Measurements from ENCODE around the gene GRM7.

The GRM7 gene

GRCh38 chr3:7396534-7396933 is 535.6 kb downstream of the GRM7 start:
- no peak for DNase-seq

- no peak for DNase-seq
Measured at GRCh38 chr3:7397097-7397496, 536.2 kb downstream of the GRM7 start.

GRCh38 chr3:7400360-7400759 is 539.4 kb downstream of the GRM7 start:
- DNase-seq = no peak

DNA sequence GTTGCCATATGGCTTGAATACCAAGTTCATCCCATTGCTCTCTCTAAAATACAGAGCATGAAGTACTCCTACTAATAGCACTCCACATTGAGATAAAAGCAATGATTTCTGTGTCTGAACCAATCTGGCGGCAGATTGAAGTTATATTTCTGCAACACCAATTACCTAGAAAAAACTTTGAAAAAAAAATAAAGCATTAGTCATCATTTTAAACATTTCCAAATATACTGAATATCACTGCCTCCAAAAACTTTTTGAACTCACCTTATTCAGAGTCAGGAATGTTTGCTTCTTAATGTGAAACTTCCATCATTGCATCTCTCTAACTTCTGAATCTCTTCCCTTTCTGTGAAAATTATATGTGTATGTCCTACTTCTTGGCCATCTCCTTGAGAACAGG is 540.5 kb downstream of the GRM7 start:
- DNase-seq = no peak

- DNase-seq = no peak
Measured at GRCh38 chr3:7407107-7407506, 546.2 kb downstream of the GRM7 start.

- DNase-seq = no peak
Measured at GRCh38 chr3:7410782-7411181, 549.9 kb downstream of the GRM7 start.

GRCh38 chr3:7421065-7421464 is 560.1 kb downstream of the GRM7 start:
- DNase-seq = no peak

DNA sequence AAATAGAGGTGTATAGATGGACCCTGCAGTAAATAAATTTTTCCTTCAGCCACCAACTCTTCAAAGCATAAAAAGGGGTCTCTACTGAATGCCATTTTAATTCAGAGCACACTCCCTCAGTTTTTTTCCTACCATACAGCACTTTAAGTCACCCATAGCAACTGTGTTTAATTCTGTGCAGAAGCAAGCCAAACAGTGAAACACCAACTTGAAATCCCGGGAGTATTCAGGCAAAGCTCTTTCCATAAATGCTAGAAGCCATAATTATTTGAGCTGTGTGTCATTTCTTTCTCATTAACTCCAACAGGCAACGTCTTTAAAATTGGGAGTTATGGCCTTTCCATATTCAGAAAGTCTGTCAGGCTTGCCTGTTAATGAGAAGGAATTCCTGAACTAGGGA is 562.1 kb downstream of the GRM7 start:
- peak in 2 of 58 donors; percentile 4 to 6 for DNase-seq

- DNase-seq = no peak
Measured at GRCh38 chr3:7423995-7424394, 563.1 kb downstream of the GRM7 start.

- no peak for DNase-seq
Measured at GRCh38 chr3:7428206-7428718, 567.3 kb downstream of the GRM7 start.

GRCh38 chr3:7432610-7433009 is 571.7 kb downstream of the GRM7 start:
- DNase-seq = no peak

DNA sequence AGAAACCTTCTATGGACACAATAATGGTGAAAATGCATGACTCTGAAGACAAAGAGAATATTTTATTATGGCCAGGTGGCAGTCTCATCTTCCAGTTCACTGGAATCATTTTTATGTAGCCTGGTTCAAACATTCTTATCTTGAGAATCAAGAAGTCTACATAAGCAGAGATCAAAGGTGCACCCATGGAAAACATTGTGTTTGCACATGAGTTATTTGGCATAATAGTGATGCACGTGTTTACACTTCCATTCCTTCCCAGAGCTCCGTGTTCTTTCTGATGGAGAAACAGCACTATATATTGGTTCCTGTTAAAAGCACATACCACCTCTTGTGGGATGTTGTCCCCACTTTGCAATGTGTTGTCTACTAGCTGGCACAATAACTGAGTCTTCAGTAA is 572.2 kb downstream of the GRM7 start:
- no peak for DNase-seq

DNA sequence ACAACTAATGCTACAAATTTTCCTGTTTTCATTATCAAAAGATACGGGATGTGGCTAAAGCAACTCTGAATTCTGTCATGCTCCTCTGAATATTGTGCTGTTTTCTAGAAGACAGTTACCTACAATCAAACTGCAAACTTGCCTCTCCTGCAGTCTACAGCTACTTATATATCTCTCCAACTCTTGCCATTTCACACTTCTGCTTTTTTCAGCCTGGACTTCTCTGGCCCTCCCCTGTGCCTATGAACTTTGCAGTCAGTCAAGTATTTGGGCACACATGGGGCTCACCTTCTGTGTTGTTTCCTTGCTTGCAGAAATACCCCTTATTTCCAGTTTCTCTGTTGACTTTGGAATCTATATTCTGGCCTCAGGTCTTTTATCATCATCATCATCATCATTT is 575.6 kb downstream of the GRM7 start:
- DNase-seq = no peak

- no peak for DNase-seq
Measured at GRCh38 chr3:7437231-7437630, 576.3 kb downstream of the GRM7 start.

DNA sequence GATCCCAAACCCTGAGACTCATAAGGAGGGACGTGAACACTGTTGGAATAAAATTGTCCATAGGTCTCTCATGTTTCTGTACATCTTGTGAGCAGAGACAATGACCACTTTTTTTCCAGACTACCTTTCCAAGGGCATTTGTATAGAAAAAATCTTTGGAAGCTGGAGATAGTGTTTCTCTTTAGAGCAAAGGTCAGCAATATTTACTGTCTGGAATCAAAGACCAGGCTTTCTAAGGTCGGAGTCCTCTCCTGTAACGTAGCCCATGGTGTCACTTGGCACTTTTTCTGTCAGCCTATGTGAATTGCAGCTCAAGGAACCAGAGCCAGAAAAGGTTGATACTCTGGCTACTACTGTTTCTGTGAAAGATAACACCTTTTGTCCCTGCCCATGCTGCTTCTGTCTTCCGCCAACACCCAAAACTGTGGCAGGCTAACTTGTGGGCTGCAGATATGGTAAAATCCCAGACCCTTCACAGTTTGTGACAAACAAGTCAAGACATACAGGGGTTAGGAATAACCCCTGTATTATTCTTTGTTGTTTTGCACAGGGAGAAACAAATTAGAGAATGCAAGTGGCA is 578.3 kb downstream of the GRM7 start:
- DNase-seq = no peak

DNA sequence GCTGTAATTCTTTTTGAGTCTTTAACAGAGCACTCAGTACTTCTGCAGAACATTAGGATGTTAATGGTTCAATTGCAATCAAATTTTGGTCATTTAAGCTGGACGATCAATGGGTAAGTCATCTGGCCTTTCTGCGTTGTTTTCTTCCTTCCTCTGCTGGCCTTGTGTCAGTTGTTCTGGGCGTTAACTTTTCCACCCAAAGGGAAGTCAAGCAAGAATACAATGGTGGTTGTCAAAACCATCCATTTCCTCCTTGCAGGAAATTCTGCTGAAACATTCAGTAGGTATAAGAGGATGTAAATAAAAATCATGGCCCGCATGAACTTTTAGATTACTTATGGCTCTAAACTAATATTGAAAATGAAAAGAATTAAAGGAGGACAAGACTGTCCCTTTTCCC is 584.0 kb downstream of the GRM7 start:
- no peak for DNase-seq

DNA sequence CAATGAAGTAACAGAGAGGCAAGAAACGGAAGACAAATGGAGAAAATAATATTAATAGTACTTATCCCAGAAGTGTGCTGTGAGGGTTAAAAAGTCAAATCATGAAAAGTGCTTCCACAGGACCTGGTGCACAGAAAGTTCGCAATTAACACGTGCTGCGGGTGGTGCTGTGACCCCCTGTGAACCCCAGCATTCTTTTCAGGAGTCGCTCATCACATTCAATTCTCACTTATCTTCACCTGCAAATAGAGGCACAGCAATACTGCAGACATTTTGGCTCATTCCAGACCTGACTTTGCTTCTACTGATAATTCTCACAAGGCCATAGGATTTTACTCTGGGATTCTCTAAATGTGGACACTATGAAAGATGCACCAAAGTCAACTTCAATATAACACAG is 584.4 kb downstream of the GRM7 start:
- no peak for DNase-seq

DNA sequence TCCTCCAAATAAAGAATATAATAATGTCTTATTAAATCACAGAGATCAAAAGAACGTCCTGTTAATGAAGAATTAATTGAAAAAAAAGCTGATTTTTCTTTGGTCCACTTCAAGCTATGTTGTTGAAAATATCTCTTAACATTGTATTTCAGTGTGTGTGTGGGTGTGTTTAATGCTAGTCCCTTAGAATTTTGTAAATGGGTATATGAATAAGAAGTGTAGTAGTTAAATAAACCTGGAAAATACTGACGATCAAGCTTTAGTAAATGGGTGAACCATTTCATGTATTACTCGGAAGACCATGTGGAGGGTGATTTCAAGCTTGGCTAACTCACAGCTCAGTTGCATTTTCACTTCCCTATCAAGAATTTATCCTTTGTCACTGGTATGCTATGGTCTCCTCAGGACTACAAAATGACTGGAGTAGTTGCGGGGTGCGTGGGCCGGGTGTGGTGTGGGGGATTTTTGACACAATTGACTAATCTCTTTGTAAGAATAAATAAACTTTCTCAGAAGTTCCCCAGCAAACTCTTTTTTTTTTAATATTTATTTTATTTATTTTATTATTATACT is 586.4 kb downstream of the GRM7 start:
- no peak for DNase-seq

- DNase-seq = no peak
Measured at GRCh38 chr3:7456386-7456785, 595.5 kb downstream of the GRM7 start.

GRCh38 chr3:7461202-7461825 is 600.4 kb downstream of the GRM7 start:
- DNase-seq = no peak

DNA sequence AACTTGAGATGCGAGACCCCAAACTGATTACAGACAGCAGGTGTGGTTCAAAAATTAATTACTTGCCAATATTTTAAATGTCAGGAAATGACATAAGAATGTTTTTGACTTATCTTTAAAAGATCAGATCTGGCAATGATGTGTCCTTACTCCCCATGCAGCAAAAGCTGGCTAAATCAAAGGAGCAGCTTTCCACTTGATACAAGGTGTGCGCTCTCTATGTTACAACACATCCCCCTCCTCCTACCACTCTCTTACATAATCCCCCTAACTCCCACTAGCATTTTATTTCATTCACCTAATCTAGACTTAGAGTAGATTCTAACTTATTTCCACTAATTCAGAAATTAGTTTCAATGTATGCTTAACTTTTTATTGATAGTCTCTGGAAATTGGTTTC is 609.0 kb downstream of the GRM7 start:
- DNase-seq = no peak

GRCh38 chr3:7484636-7485035 is 623.7 kb downstream of the GRM7 start:
- peak in 2 of 58 donors; percentile 4 to 46 for DNase-seq

DNA sequence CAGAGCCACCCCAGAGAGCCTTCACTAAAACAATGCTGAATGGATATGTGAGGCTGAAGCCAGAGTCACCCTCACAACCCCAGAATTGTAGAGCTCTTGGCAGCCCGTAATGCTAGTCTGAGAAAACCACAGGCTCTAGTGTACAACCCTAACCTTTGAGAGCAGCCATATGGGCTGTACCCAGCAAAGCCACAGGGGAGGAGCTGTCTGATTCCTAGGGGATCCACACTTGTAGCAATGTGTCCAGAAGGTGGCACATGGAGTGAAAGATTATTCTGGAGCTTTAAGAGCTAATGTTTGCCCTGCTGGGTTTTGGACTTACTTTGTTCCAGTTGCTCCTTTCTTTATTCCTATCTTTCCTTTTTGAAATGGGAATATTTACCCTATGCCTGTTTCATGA is 626.8 kb downstream of the GRM7 start:
- DNase-seq = no peak

Data from anterior cingulate cortex (tissue), 58 donors.